G401.6 (cell line): ENCODE results near the gene OR10A6.

Source experiments
- FAIRE-seq: peaks from 2 replicates; lab custom pipeline; 2012; peaks lifted over from hg19 to GRCh38; lab: Jason Lieb, UNC

The OR10A6 gene, protein sequence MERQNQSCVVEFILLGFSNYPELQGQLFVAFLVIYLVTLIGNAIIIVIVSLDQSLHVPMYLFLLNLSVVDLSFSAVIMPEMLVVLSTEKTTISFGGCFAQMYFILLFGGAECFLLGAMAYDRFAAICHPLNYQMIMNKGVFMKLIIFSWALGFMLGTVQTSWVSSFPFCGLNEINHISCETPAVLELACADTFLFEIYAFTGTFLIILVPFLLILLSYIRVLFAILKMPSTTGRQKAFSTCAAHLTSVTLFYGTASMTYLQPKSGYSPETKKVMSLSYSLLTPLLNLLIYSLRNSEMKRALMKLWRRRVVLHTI

GRCh38 chr11:7931168-7931567 lies at the start of gene OR10A6:
OR10A6 (minus strand) TSS chr11:7931268; CDS start chr11:7928662, 2,606 bp downstream.
- no peak for FAIRE-seq

DNA sequence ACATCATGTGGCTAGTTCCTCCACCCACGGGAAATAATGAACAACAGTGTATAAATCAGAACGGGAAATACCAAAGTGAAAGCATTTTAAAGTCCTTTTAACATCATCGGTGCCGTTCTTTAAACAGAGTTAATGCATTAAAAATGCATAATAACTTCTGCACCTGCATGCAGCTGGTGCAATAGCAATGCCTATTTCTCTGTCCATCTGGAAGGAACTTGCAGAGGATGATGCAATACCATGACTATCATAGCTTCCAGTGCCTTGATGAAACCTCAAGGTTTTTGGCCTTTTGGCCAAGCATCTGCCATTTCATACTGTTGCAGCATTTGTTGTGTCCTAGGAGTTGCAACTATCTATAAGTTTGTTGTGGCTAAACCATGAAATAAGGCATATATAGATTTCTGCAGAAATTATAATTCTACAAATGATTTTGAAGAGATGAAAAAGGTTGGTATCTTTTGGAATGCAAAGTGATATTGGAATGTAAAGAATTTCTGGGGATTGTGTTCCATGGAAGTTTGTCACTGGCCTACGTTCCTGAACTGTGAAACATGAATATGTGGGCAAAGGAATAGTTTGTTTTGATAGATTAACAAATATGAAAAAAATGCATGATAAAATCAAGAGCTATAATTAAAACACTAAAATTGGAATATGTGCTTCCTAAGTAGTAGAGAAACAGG lies 46.3 kb upstream of the OR10A6 start:
- no peak for FAIRE-seq

DNA sequence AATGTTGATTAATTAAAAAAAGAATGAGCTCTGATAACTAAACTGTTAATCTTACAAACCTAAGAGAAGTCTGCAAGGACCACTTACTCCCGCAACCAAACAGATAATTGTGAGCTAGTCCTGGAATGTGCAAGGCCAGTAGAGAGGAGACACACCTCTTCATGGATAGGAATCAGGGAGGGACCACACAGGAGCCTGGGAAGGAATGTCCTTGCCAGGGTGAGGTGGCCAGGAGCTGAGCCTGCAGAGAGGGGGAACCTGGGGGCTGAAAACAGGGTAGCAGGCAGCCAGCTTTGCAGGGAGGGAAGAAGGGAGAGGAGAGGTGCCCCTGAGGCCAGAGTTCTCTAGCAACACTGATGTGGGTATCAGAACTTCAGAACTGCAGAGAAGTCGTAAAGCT lies 43.6 kb upstream of the OR10A6 start:
- no peak for FAIRE-seq

DNA sequence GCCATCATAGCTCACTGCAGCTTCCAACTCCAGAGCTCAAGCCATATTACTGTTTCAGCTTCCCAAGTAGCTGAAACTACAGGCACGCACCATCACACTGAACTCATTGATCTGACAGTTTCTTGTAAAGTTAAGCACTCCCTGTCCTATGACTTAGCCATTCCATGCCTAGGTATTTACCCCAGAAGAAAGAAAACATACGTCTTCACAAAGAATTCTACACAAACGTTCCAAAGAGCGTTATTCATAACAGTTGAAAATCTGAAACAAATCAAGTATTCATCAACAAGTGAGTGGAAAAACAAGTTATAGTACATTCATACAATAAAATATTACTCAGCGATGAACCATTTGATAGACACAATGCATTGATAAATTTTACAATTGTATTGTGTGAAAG lies 41.9 kb upstream of the OR10A6 start:
- FAIRE-seq = no peak

GRCh38 chr11:7971846-7972245 lies 40.8 kb upstream of the OR10A6 start:
- no peak for FAIRE-seq

GRCh38 chr11:7969756-7970646 lies 38.9 kb upstream of the OR10A6 start:
- no peak for FAIRE-seq

GRCh38 chr11:7968686-7969085 lies 37.6 kb upstream of the OR10A6 start:
- FAIRE-seq = no peak

GRCh38 chr11:7967826-7968225 lies 36.8 kb upstream of the OR10A6 start:
- no peak for FAIRE-seq

GRCh38 chr11:7967097-7967496 lies 36.0 kb upstream of the OR10A6 start:
- FAIRE-seq = no peak

- no peak for FAIRE-seq
Observed at GRCh38 chr11:7965386-7965785, 34.3 kb upstream of the OR10A6 start, which contains the start of gene NLRP10. NLRP10 (minus strand) TSS chr11:7965447; CDS start chr11:7963495, 1,952 bp downstream.

DNA sequence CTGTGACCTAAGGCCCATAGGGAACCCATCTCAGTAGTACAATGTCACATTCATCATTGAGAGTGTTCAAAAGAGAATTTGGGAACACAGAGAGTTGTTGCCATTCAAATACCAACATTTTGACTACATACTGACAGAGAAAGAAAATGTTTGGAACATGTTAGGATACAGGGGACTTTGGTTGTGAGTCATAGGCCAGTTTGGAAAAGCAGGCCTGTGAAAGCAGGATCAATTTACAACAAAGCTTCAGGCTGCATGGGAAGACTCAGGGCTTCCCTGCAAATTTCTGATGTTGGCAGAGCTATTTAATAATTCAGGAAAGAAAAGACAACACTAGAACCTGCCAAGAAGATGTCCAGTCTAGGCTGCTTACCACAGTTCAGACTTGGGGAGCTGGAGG lies 33.8 kb upstream of the OR10A6 start:
- no peak for FAIRE-seq

- FAIRE-seq = no peak
Observed at GRCh38 chr11:7964261-7964660, 33.2 kb upstream of the OR10A6 start.

- FAIRE-seq = peak; percentile 37
Observed at GRCh38 chr11:7955191-7955590, 24.1 kb upstream of the OR10A6 start.

DNA sequence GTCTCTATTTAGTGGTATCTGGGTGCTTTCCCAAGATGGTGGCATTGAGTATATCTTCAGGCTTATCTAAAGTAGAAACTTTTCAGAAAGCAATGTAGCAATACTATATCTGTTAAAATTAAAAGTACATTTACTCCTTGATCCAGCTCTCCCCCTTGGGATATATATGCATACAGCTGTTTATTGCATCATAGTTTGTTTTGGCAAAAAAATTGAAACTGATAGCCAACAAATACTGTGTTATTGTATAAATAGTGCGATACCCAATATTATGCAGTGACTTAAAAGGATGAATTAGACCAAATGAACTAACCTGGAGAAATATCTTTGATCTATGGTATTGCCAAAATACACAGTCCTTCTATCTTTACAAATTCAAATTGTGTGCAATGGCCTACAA lies 18.9 kb upstream of the OR10A6 start:
- FAIRE-seq = no peak

- no peak for FAIRE-seq
Observed at GRCh38 chr11:7944123-7944522, 13.1 kb upstream of the OR10A6 start.

- no peak for FAIRE-seq
Observed at GRCh38 chr11:7941608-7942007, 10.5 kb upstream of the OR10A6 start, which contains the start of gene OR10A3. OR10A3 (minus strand) TSS chr11:7941708; CDS start chr11:7939520, 2,188 bp downstream.

GRCh38 chr11:7941146-7941545 lies 10.1 kb upstream of the OR10A6 start:
- no peak for FAIRE-seq

GRCh38 chr11:7936615-7937014 lies 5.5 kb upstream of the OR10A6 start:
- no peak for FAIRE-seq

GRCh38 chr11:7927635-7928034 lies 3.4 kb downstream of the OR10A6 start:
- FAIRE-seq = no peak

DNA sequence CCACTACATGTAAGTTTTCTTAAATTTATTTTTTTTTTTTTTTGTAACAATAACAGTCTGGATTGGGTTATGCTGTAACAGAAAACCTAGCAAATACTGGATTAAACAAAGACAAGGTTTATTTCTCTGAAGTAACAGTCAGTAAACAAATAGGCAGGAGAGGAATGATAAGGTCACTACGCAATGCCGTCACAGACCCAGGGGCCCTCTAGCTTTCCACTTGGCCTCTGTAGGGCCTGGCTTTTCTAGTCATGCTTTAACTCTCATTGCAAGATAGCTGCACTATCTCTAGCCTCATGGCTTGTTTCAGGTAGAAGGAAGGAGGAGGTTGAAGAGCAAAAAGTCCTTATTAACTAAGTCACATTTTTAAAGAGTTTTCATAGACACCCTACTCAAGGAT lies 6.5 kb downstream of the OR10A6 start:
- FAIRE-seq = no peak

GRCh38 chr11:7918141-7918540 lies 12.9 kb downstream of the OR10A6 start:
- no peak for FAIRE-seq

DNA sequence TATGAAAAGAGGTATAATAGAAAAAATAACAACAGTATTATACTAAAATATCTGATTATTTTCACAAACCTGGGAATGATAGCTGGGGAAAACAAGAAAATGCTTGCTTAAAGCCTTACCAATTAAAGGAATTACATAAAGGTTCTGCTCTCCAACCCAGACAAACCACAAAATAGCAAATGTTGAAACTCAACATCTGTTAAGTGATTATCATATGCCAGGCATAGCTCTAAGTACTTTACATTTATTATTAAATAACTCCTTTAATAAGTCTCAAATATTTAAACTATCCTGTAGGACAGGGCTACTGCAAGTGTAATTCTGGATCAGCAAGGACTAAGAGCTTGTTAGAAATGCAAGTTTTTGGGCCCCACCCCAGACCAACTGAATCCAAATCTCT lies 20.1 kb downstream of the OR10A6 start:
- FAIRE-seq = no peak

DNA sequence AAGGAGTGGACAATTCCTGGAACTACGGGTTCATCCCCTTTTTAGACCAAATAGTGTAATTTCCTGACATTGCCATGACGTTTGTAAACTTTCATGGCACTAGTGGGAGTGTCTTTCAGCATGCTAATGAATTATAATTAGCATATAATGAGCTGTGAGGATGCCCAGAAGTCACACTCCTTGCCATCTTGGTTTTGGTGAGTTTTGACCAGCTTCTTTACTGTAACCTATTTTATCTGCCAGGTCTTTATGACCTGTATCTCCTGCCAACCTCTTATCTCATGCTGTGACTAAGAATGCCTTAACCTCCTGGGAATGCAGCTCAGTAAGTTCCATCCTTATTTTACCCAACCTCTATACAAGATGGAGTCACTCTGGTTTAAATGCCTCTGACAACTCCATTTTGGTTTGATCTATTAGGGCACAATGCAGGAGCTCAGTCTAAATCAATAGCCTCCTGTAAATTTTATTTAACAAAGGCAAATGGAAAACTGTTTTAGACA lies 20.7 kb downstream of the OR10A6 start:
- FAIRE-seq = no peak
